ENCODE data around the gene AJAP1.

The AJAP1 gene

GRCh38 chr1:4728319-4729089 lies 74.1 kb downstream of the AJAP1 start:
- no peak for DNase-seq (ENCODE audit: extremely low read depth in 1 of 2, low read depth in 1 of 2)

- DNase-seq (ENCODE audit: extremely low read depth in 1 of 2, low read depth in 1 of 2) = no peak
Measured at GRCh38 chr1:4729090-4729471, 74.7 kb downstream of the AJAP1 start.

- no peak for DNase-seq (ENCODE audit: extremely low read depth in 1 of 2, low read depth in 1 of 2)
Measured at GRCh38 chr1:4730078-4730477, 75.7 kb downstream of the AJAP1 start.

- no peak for DNase-seq (ENCODE audit: extremely low read depth in 1 of 2, low read depth in 1 of 2)
Measured at GRCh38 chr1:4733446-4734177, 79.2 kb downstream of the AJAP1 start.

- DNase-seq (ENCODE audit: extremely low read depth in 1 of 2, low read depth in 1 of 2) = no peak
Measured at GRCh38 chr1:4734219-4734618, 79.8 kb downstream of the AJAP1 start.

GRCh38 chr1:4734791-4735190 lies 80.4 kb downstream of the AJAP1 start:
- no peak for DNase-seq (ENCODE audit: extremely low read depth in 1 of 2, low read depth in 1 of 2)

GRCh38 chr1:4736254-4736653 lies 81.8 kb downstream of the AJAP1 start:
- no peak for DNase-seq (ENCODE audit: extremely low read depth in 1 of 2, low read depth in 1 of 2)

GRCh38 chr1:4741876-4742423 lies 87.5 kb downstream of the AJAP1 start:
- DNase-seq (ENCODE audit: extremely low read depth in 1 of 2, low read depth in 1 of 2) = no peak

GRCh38 chr1:4743978-4744750 lies 89.8 kb downstream of the AJAP1 start:
- no peak for DNase-seq (ENCODE audit: extremely low read depth in 1 of 2, low read depth in 1 of 2)

- no peak for DNase-seq (ENCODE audit: extremely low read depth in 1 of 2, low read depth in 1 of 2)
Measured at GRCh38 chr1:4745560-4745959, 91.2 kb downstream of the AJAP1 start.

- DNase-seq (ENCODE audit: extremely low read depth in 1 of 2, low read depth in 1 of 2) = no peak
Measured at GRCh38 chr1:4749406-4749805, 95.0 kb downstream of the AJAP1 start.

GRCh38 chr1:4750177-4750576 lies 95.8 kb downstream of the AJAP1 start:
- DNase-seq (ENCODE audit: extremely low read depth in 1 of 2, low read depth in 1 of 2) = no peak

- no peak for DNase-seq (ENCODE audit: extremely low read depth in 1 of 2, low read depth in 1 of 2)
Measured at GRCh38 chr1:4752059-4752458, 97.7 kb downstream of the AJAP1 start.

- no peak for DNase-seq (ENCODE audit: extremely low read depth in 1 of 2, low read depth in 1 of 2)
Measured at GRCh38 chr1:4754816-4755215, 100.4 kb downstream of the AJAP1 start.

GRCh38 chr1:4755301-4755845 lies 101.0 kb downstream of the AJAP1 start:
- DNase-seq (ENCODE audit: extremely low read depth in 1 of 2, low read depth in 1 of 2) = no peak

- DNase-seq (ENCODE audit: extremely low read depth in 1 of 2, low read depth in 1 of 2) = no peak
Measured at GRCh38 chr1:4755864-4756504, 101.6 kb downstream of the AJAP1 start.

GRCh38 chr1:4756851-4757580 lies 102.6 kb downstream of the AJAP1 start:
- DNase-seq (ENCODE audit: extremely low read depth in 1 of 2, low read depth in 1 of 2) = no peak

GRCh38 chr1:4759671-4760070 lies 105.3 kb downstream of the AJAP1 start:
- DNase-seq (ENCODE audit: extremely low read depth in 1 of 2, low read depth in 1 of 2) = no peak

- DNase-seq (ENCODE audit: extremely low read depth in 1 of 2, low read depth in 1 of 2) = no peak
Measured at GRCh38 chr1:4760088-4760487, 105.7 kb downstream of the AJAP1 start.

GRCh38 chr1:4761324-4761723 lies 106.9 kb downstream of the AJAP1 start:
- DNase-seq (ENCODE audit: extremely low read depth in 1 of 2, low read depth in 1 of 2) = no peak
